Caco-2 (cell line): Measurements from ENCODE around the gene FANCB. TPM values are rescaled to one million over a fixed set of nuclear protein-coding genes. Genes with fewer than 3 reads are reported as not detected.

Experiments used
- BruUV-seq: library from RNA; stranded (reverse); fragments of 400-500 nt; replicated peaks from 2 replicates; lab custom pipeline; 2021; lab: Mats Ljungman, UMichigan
- CTCF ChIA-PET: fragments of 300-600 bp; sonication (Branson Sonifier 250); formaldehyde crosslinking; loops from one replicate; lab custom pipeline; 2022; ENCODE audit warnings: antibody characterized with exemption; lab: Charles Lee
- POLR2A ChIA-PET: fragments of 300-600 bp; sonication (Branson Sonifier 250); formaldehyde crosslinking; loops from one replicate; lab custom pipeline; 2022; ENCODE audit warnings: antibody characterized with exemption; lab: Charles Lee
- DNase-seq, 2 experiments: peaks; one replicate each; pipeline versions ENCODE4 v3.0.0 to v3.0.0-alpha.2; 2020 to 2022
- H3K27me3 ChIP-seq: replicated peaks from 2 replicates; pipeline ENCODE4 v1.6.0; 2011; ENCODE audit warnings: low read length; ENCODE audit not compliant: control insufficient read depth, insufficient read depth
- H3K36me3 ChIP-seq: 2 replicates; pipeline ENCODE4 v1.5.1; 2011; ENCODE audit warnings: low read length; ENCODE audit not compliant: control insufficient read depth, insufficient read depth
- H3K4me1 ChIP-seq: fragments of 250-450 bp; sonication (Bioruptor Pico); 2 replicates; pipeline ENCODE4 v1.5.1; 2020; ENCODE audit warnings: mild to moderate bottlenecking
- H3K4me3 ChIP-seq: 2 replicates; pipeline ENCODE4 v1.5.1; 2011; ENCODE audit warnings: low read depth, mild to moderate bottlenecking, control low read depth, low read length
- H3K9me3 ChIP-seq: fragments of 250-450 bp; sonication (Bioruptor Pico); 2 replicates; pipeline ENCODE4 v1.5.1; 2020; ENCODE audit warnings: mild to moderate bottlenecking, moderate library complexity
- H3K27ac Mint-ChIP-seq: one replicate; pipeline ENCODE4 v1.8.0; 2022; ENCODE audit warnings: mixed read lengths; ENCODE audit not compliant: unreplicated experiment
- H3K27me3 Mint-ChIP-seq: one replicate; pipeline ENCODE4 v1.8.0; 2022; ENCODE audit warnings: mixed read lengths; ENCODE audit not compliant: insufficient read depth, unreplicated experiment
- H3K36me3 Mint-ChIP-seq: one replicate; pipeline ENCODE4 v1.8.0; 2022; ENCODE audit warnings: mild to moderate bottlenecking, mixed read lengths; ENCODE audit not compliant: insufficient read depth, unreplicated experiment
- H3K4me1 Mint-ChIP-seq: one replicate; pipeline ENCODE4 v1.8.0; 2022; ENCODE audit warnings: low read depth, mixed read lengths; ENCODE audit not compliant: unreplicated experiment
- H3K4me3 Mint-ChIP-seq: one replicate; pipeline ENCODE4 v1.8.0; 2022; ENCODE audit warnings: mild to moderate bottlenecking, moderate library complexity, mixed read lengths; ENCODE audit not compliant: unreplicated experiment
- H3K9me3 Mint-ChIP-seq: one replicate; pipeline ENCODE4 v1.8.0; 2022; ENCODE audit warnings: mixed read lengths; ENCODE audit not compliant: unreplicated experiment
- CTCF ChIP-seq, 2 experiments: fragments of 200-600 bp in 1 of 2; IDR thresholded peaks; 1 replicate in 1 of 2; 2 replicates in 1 of 2; pipeline versions ENCODE4 v1.5.1 to v1.8.0; 2011 to 2022; ENCODE audit warnings: antibody characterized with exemption in 1 of 2, control low read depth in 1 of 2, inconsistent platforms in 1 of 2, low read depth in 1 of 2, low read length in 1 of 2, mild to moderate bottlenecking in 1 of 2, moderate library complexity in 1 of 2; ENCODE audit not compliant: insufficient read depth in 1 of 2, severe bottlenecking in 1 of 2, unreplicated experiment in 1 of 2
- intact Hi-C: fragments of 100-400 bp; cut with micrococcal nuclease; formaldehyde crosslinking; loops from one replicate; pipeline ENCODE4 v1.10.0; 2022; ENCODE audit not compliant: unreplicated experiment
- total RNA-seq: library from RNA; stranded (reverse); gene quantifications from 2 replicates; pipeline ENCODE4 v1.2.3, GENCODE V29; 2022

Gene FANCB
- total RNA-seq, 1 experiment from 2014 or later = 8.1 TPM

GRCh38 chrX:14826319-14826718, 46.5 kb downstream of the FANCB start:
- POLR2A ChIA-PET = no interaction called here
- DNase-seq = no peak
- Histone ChIP-seq H3K4me3 (no peak overlapping the region), H3K36me3 (no peaks in the 10 kb centered on the region), H3K4me1 (no peaks in the 10 kb centered on the region), H3K27me3 (no peaks in the 10 kb centered on the region), H3K9me3 (no peaks in the 10 kb centered on the region)
- CTCF ChIA-PET = no interaction called here
- no TSS peak for BruUV-seq
- Mint-ChIP-seq H3K27me3 (no peaks in the 10 kb centered on the region), H3K27ac (no peak overlapping the region), H3K4me3 (no peak overlapping the region), H3K9me3 (no peaks in the 10 kb centered on the region), H3K4me1 (no peaks in the 10 kb centered on the region), H3K36me3 (no peaks in the 10 kb centered on the region)
- intact Hi-C loops = no loop called here
- TF ChIP-seq CTCF (IDR thresholded peaks at IDR 0.05; ENCODE audit: insufficient read depth in 1 of 2, low read depth in 1 of 2, low read length in 1 of 2, severe bottlenecking in 1 of 2, unreplicated experiment in 1 of 2) = no peak

GRCh38 chrX:14825851-14826250, 47.0 kb downstream of the FANCB start:
- no peaks in the 10 kb centered on the region for H3K36me3 ChIP-seq
- H3K4me3 ChIP-seq = no peak overlapping the region
- Mint-ChIP-seq H3K4me3 (no peak overlapping the region), H3K27ac (no peak overlapping the region), H3K4me1 (no peaks in the 10 kb centered on the region), H3K36me3 (no peaks in the 10 kb centered on the region), H3K9me3 (no peaks in the 10 kb centered on the region), H3K27me3 (no peaks in the 10 kb centered on the region)
- H3K4me1 ChIP-seq = no peaks in the 10 kb centered on the region
- BruUV-seq = no TSS peak
- intact Hi-C loops = no loop called here
- CTCF ChIA-PET = no interaction called here
- no peak for TF ChIP-seq CTCF (IDR thresholded peaks at IDR 0.05; ENCODE audit: insufficient read depth in 1 of 2, low read depth in 1 of 2, low read length in 1 of 2, severe bottlenecking in 1 of 2, unreplicated experiment in 1 of 2)
- H3K27me3 ChIP-seq = no peaks in the 10 kb centered on the region
- DNase-seq = no peak
- no peaks in the 10 kb centered on the region for H3K9me3 ChIP-seq
- POLR2A ChIA-PET = no interaction called here

DNA sequence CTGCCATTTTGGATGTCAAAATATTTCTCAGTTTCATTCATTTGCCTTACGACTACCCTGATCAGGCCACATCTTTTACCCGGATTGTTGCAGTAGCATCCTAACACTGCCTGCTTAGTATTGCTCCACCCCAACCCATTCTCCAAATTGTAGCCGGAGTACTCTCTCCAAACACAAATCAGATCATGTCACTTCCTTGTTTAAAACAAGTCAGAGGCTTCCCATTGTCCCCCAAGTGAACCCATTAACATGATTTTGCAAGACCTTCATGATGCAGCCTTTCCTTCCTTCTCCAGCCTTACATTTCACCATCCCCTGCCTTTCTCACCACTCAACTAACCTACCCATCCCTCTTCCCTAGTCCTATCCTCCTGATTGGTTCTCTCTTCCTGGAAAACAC, 53.1 kb downstream of the FANCB start:
- Mint-ChIP-seq H3K4me3 (no peak overlapping the region), H3K4me1 (no peaks in the 10 kb centered on the region), H3K9me3 (peaks cover 18% of the 10 kb centered on the region), H3K36me3 (no peaks in the 10 kb centered on the region), H3K27ac (no peak overlapping the region), H3K27me3 (no peaks in the 10 kb centered on the region)
- no peak for DNase-seq
- ChIA-PET POLR2A (no interaction called here), CTCF (no interaction called here)
- H3K27me3 ChIP-seq = no peaks in the 10 kb centered on the region
- intact Hi-C loops = no loop called here
- no TSS peak for BruUV-seq
- no peaks in the 10 kb centered on the region for H3K4me1 ChIP-seq
- no peak overlapping the region for H3K4me3 ChIP-seq
- H3K36me3 ChIP-seq = no peaks in the 10 kb centered on the region
- no peak for TF ChIP-seq CTCF (IDR thresholded peaks at IDR 0.05; ENCODE audit: insufficient read depth in 1 of 2, low read depth in 1 of 2, low read length in 1 of 2, severe bottlenecking in 1 of 2, unreplicated experiment in 1 of 2)
- H3K9me3 ChIP-seq = no peaks in the 10 kb centered on the region
